Panc1 (cell line): Measurements from ENCODE around the gene FBXO3. TPM values are rescaled to one million over a fixed set of nuclear protein-coding genes. Genes with fewer than 3 reads are reported as not detected.

Experiments
- ATAC-seq: fragments of 200-7000 bp; cut with Tn5 transposase; 2 replicates; pipeline ENCODE4 v1.9.1; 2020; ENCODE audit warnings: mild to moderate bottlenecking, moderate library complexity
- BruUV-seq: library from RNA; stranded (reverse); fragments of 400-500 nt; replicated peaks from 2 replicates; lab custom pipeline; 2021; lab: Mats Ljungman, UMichigan
- CTCF ChIA-PET: fragments of 300-600 bp; sonication (Branson Sonifier 250); formaldehyde crosslinking; loops from one replicate; lab custom pipeline; 2022; ENCODE audit warnings: antibody characterized with exemption; lab: Charles Lee
- POLR2A ChIA-PET: fragments of 300-600 bp; sonication (Branson Sonifier 250); formaldehyde crosslinking; loops from one replicate; lab custom pipeline; 2022; ENCODE audit warnings: antibody characterized with exemption; lab: Charles Lee
- DNase-seq: peaks from one replicate; pipeline ENCODE4 v3.0.0-alpha.2; 2010; ENCODE audit warnings: low read depth, low spot score
- H3K27ac ChIP-seq: 2 replicates; pipeline ENCODE4 v1.5.1; 2011; ENCODE audit warnings: mild to moderate bottlenecking, low read length, inconsistent platforms
- H3K27me3 ChIP-seq: fragments of 200-500 bp; sonication (Bioruptor generic); 2 replicates; pipeline ENCODE4 v1.6.0; 2014; ENCODE audit warnings: low read length, inconsistent platforms; ENCODE audit not compliant: control insufficient read depth, insufficient read depth
- H3K36me3 ChIP-seq: fragments of 200-500 bp; sonication (Bioruptor generic); 2 replicates; pipeline ENCODE4 v1.5.1; 2014; ENCODE audit warnings: inconsistent platforms, mild to moderate bottlenecking, low read length, moderate library complexity; ENCODE audit not compliant: control insufficient read depth, insufficient read depth
- H3K4me1 ChIP-seq: 2 replicates; pipeline ENCODE4 v1.5.1; 2011; ENCODE audit warnings: inconsistent platforms, mild to moderate bottlenecking, low read length, moderate library complexity; ENCODE audit not compliant: control insufficient read depth, insufficient read depth
- H3K4me3 ChIP-seq, 2 experiments: 2 replicates each; pipeline ENCODE4 v1.5.1; 2011 to 2012; ENCODE audit warnings: low read depth in 2 of 2, low read length in 2 of 2, mild to moderate bottlenecking in 2 of 2, inconsistent platforms in 1 of 2, moderate library complexity in 1 of 2
- H3K9me3 ChIP-seq: fragments of 200-500 bp; sonication (Bioruptor generic); 2 replicates; pipeline ENCODE4 v1.5.1; 2014; ENCODE audit warnings: low read depth, mild to moderate bottlenecking, inconsistent platforms, low read length, moderate library complexity; ENCODE audit not compliant: control insufficient read depth, insufficient read depth
- CTCF ChIP-seq: fragments of 450-650 bp; IDR thresholded peaks from 2 replicates; pipeline ENCODE4 v1.5.1; 2017; ENCODE audit warnings: mild to moderate bottlenecking
- POLR2AphosphoS5 ChIP-seq: IDR thresholded peaks from 2 replicates; pipeline ENCODE4 v1.6.1; 2012; ENCODE audit warnings: mild to moderate bottlenecking, low read depth, low read length, moderate library complexity
- REST ChIP-seq, 2 experiments: IDR thresholded peaks; 2 replicates each; pipeline ENCODE4 v1.6.1; 2011 to 2012; ENCODE audit warnings: low read depth in 2 of 2, control low read depth in 1 of 2, low read length in 1 of 2, mild to moderate bottlenecking in 1 of 2, moderate library complexity in 1 of 2; ENCODE audit not compliant: insufficient read depth in 1 of 2
- SIN3A ChIP-seq: IDR thresholded peaks from 2 replicates; pipeline ENCODE4 v1.6.1; 2012; ENCODE audit warnings: low read depth, mild to moderate bottlenecking, low read length, moderate library complexity, borderline replicate concordance; ENCODE audit not compliant: insufficient read depth
- TCF7L2 ChIP-seq: IDR thresholded peaks from 2 replicates; pipeline ENCODE4 v1.6.1; 2011; ENCODE audit warnings: mild to moderate bottlenecking, low read depth, low read length, inconsistent platforms
- in situ Hi-C: cut with HindIII; loops from 2 replicates; pipeline ENCODE4 v1.10.0; 2016; ENCODE audit warnings: low sequenced_read_pairs, low pct_unique_long_range_greater_than_20kb
- intact Hi-C: fragments of 100-400 bp; cut with micrococcal nuclease; formaldehyde crosslinking; loops from one replicate; pipeline ENCODE4 v1.10.0; 2022; ENCODE audit not compliant: unreplicated experiment
- total RNA-seq: library from RNA; stranded (reverse); gene quantifications from one replicate; pipeline ENCODE4 v1.2.1, GENCODE V29; 2021; ENCODE audit not compliant: unreplicated experiment

Gene FBXO3
- total RNA-seq, 1 experiment from 2014 or later: 22.3 TPM

DNA sequence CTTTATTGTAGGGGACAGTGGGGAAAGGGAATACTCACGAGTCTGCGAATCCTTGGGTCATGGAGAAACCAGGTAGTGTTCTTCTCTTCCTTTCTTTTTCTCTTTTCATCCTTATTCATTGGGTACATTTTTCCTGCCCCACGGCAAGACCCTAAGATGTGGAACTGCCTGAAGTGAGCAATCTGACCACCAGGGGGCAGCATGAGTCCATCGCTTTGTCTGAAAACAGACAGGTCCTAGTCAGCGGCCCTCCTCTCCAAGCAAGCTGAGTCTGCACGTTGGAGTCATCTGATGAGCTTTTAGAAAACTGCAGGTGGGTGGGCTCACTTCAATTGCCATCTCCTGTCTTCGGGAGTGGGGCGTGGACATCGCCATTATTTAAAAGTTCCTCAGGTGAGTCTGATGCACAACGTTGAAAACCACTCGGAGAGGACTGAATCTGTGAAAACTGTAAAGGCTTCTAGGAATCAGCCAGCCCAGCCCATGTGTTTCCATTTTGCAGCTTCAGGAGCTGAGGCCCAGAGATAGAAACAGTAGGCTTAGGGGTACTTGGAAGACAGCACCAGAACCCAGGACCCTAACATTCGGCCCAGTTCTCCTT is 34.0 kb upstream of the FBXO3 start:
- DNase-seq: no peak

DNA sequence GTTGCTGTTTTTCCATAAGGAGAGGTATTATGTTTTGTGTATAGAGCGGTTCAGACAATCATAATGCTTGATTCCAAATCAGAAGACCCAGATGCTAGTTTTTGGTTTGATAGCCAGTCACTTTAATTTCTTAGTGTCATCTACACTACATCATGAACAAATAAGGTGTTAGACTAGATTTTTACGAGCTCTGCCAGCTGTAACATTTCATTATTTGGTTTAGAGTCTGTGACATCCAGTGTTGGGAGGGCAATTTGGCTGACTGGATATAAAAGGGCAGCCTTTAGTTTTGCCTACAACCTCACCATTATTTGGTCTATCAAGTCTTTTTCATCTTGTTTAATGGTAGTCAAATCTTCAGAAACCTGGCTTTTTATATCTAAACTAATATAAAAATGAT is 30.2 kb upstream of the FBXO3 start:
- H3K27me3 ChIP-seq: no peaks in the 10 kb centered on the region
- no peak overlapping the region for H3K4me3 ChIP-seq
- TF ChIP-seq POLR2AphosphoS5: no peak
- BruUV-seq: no TSS peak
- in situ Hi-C loops: no loop called here
- ATAC-seq (no peak), DNase-seq (no peak)
- no peaks in the 10 kb centered on the region for H3K36me3 ChIP-seq
- no peak overlapping the region for H3K27ac ChIP-seq
- H3K9me3 ChIP-seq: no peaks in the 10 kb centered on the region
- ChIA-PET CTCF (no interaction called here), POLR2A (interaction anchor here (0.7 kb wide), 1 partner anchor 227 kb away, joined by 3 read pairs; no protein-coding TSS in a partner anchor)
- intact Hi-C loops: no loop called here
- peaks cover 2% of the 10 kb centered on the region; the same call in 1 of the 2 replicates for H3K4me1 ChIP-seq

More for the DNA sequence above, 34.0 kb upstream of the FBXO3 start:
- TF ChIP-seq TCF7L2 (no peak), REST (IDR thresholded peaks at IDR 0.05; ENCODE audit: insufficient read depth in 1 of 2, low read depth in 2 of 2, low read length in 1 of 2) (no peak), SIN3A (no peak), CTCF (peak; percentile 93), POLR2AphosphoS5 (no peak)
- Histone ChIP-seq H3K36me3 (no peaks in the 10 kb centered on the region), H3K27ac (no peak overlapping the region), H3K27me3 (no peaks in the 10 kb centered on the region), H3K4me1 (no peaks in the 10 kb centered on the region), H3K4me3 (no peak overlapping the region), H3K9me3 (no peaks in the 10 kb centered on the region)
- in situ Hi-C loops: no loop called here
- POLR2A ChIA-PET: no interaction called here
- CTCF ChIA-PET: interaction anchor here (0.6 to 2.5 kb wide), 6 partner anchors 9 to 172 kb away, joined by 3 to 22 read pairs (median 4); no protein-coding TSS in a partner anchor
- BruUV-seq: no TSS peak
- intact Hi-C loops: loop anchor here (1.0 kb wide), 1 partner anchor 21 kb away; no protein-coding TSS in a partner anchor
- peak; percentile 97 for ATAC-seq
